Measurements from ENCODE around the gene TPTE.
"Not testable (repeated sequence)": the region's sequence is repeated elsewhere in the genome, so short reads cannot be mapped to it uniquely, and the experiment has no call there.

Gene TPTE

GRCh38 chr21:10521091-10521598 is at the start of gene TPTE:
TSS of gene TPTE (plus strand) at chr21:10521583. CDS start at chr21:10538724, 17,141 bp downstream.
- CTCF ChIA-PET = no interaction called here
- POLR2A ChIA-PET = no interaction called here
- TF ChIP-seq SP1 (IDR thresholded peaks at IDR 0.05) = no peak
- TF ChIP-seq ZNF384 (IDR thresholded peaks at IDR 0.05) = no peak
- no peak for TF ChIP-seq PKNOX1 (IDR thresholded peaks at IDR 0.05)
- no peak for TF ChIP-seq LEF1 (IDR thresholded peaks at IDR 0.05; ENCODE audit: borderline replicate concordance)
- no peak for TF ChIP-seq FOXA1 (IDR thresholded peaks at IDR 0.05)
- no peak for TF ChIP-seq ELF4 (IDR thresholded peaks at IDR 0.05)
- TF ChIP-seq SUZ12 (IDR thresholded peaks at IDR 0.05) = no peak
- TF ChIP-seq NFRKB (IDR thresholded peaks at IDR 0.05) = no peak
- TF ChIP-seq HDGF (IDR thresholded peaks at IDR 0.05; ENCODE audit: borderline replicate concordance) = no peak
- no peak for TF ChIP-seq FOXK2 (IDR thresholded peaks at IDR 0.05)
- no peak for TF ChIP-seq TARDBP (IDR thresholded peaks at IDR 0.05)
- TF ChIP-seq CTBP1 (IDR thresholded peaks at IDR 0.05; ENCODE audit: borderline replicate concordance) = no peak
- DNase-seq (ENCODE audit: extremely low spot score) = no peak

- POLR2A ChIA-PET; DNase-seq (ENCODE audit: extremely low spot score); CTCF ChIA-PET: not testable (repeated sequence)
Measured at GRCh38 chr21:10471999-10472398, 49.4 kb upstream of the TPTE start.

- CTCF ChIA-PET; POLR2A ChIA-PET; DNase-seq (ENCODE audit: extremely low spot score): not testable (repeated sequence)
Measured at GRCh38 chr21:10477794-10478193, 43.6 kb upstream of the TPTE start.

GRCh38 chr21:10479875-10480274 is 41.5 kb upstream of the TPTE start:
- POLR2A ChIA-PET; DNase-seq (ENCODE audit: extremely low spot score); CTCF ChIA-PET: not testable (repeated sequence)

GRCh38 chr21:10484864-10485263 is 36.5 kb upstream of the TPTE start:
- DNase-seq (ENCODE audit: extremely low spot score); POLR2A ChIA-PET; CTCF ChIA-PET: not testable (repeated sequence)

GRCh38 chr21:10490453-10490852 is 30.9 kb upstream of the TPTE start:
- POLR2A ChIA-PET; CTCF ChIA-PET; DNase-seq (ENCODE audit: extremely low spot score): not testable (repeated sequence)

GRCh38 chr21:10511116-10511515 is 10.3 kb upstream of the TPTE start:
- no peak for DNase-seq (ENCODE audit: extremely low spot score)
- POLR2A ChIA-PET = no interaction called here
- TF ChIP-seq NFRKB (IDR thresholded peaks at IDR 0.05) (no peak), FOXK2 (IDR thresholded peaks at IDR 0.05) (no peak), HDGF (IDR thresholded peaks at IDR 0.05; ENCODE audit: borderline replicate concordance) (no peak), BHLHE40 (IDR thresholded peaks at IDR 0.05; ENCODE audit: borderline replicate concordance) (no peak), ARNT (IDR thresholded peaks at IDR 0.05) (no peak), ZNF384 (IDR thresholded peaks at IDR 0.05) (no peak), ELF4 (IDR thresholded peaks at IDR 0.05) (no peak), SP1 (IDR thresholded peaks at IDR 0.05) (no peak), LEF1 (IDR thresholded peaks at IDR 0.05; ENCODE audit: borderline replicate concordance) (no peak), TARDBP (IDR thresholded peaks at IDR 0.05) (no peak), PKNOX1 (IDR thresholded peaks at IDR 0.05) (no peak), SUZ12 (IDR thresholded peaks at IDR 0.05) (no peak), FOXM1 (IDR thresholded peaks at IDR 0.05; ENCODE audit: borderline replicate concordance) (no peak), CTBP1 (IDR thresholded peaks at IDR 0.05; ENCODE audit: borderline replicate concordance) (no peak), L3MBTL2 (conservative IDR thresholded peaks at IDR 0.05) (no peak), FOXA1 (IDR thresholded peaks at IDR 0.05) (no peak)
- CTCF ChIA-PET = no interaction called here

- CTCF ChIA-PET, POLR2A ChIA-PET: not testable (repeated sequence)
Measured at GRCh38 chr21:10516889-10517288, 4.5 kb upstream of the TPTE start.

GRCh38 chr21:10517904-10518303 is 3.5 kb upstream of the TPTE start:
- DNase-seq (ENCODE audit: extremely low spot score); CTCF ChIA-PET; POLR2A ChIA-PET: not testable (repeated sequence)

More at GRCh38 chr21:10516889-10517288, 4.5 kb upstream of the TPTE start:
- not testable (repeated sequence) for DNase-seq (ENCODE audit: extremely low spot score)

GRCh38 chr21:10521835-10522500 is 585 bp downstream of the TPTE start:
- DNase-seq (ENCODE audit: extremely low spot score); POLR2A ChIA-PET: not testable (repeated sequence)

More at GRCh38 chr21:10521835-10522500, 585 bp downstream of the TPTE start:
- CTCF ChIA-PET = not testable (repeated sequence)

All from HEK293T (cell line).